HG03196 (cell line): ENCODE results near the gene INSYN1.

Experiments
- ATAC-seq: cut with Tn5 transposase; IDR thresholded peaks from one replicate; pipeline ENCODE4 v1.9.1; 2021; ENCODE audit not compliant: unreplicated experiment

The INSYN1 gene

DNA sequence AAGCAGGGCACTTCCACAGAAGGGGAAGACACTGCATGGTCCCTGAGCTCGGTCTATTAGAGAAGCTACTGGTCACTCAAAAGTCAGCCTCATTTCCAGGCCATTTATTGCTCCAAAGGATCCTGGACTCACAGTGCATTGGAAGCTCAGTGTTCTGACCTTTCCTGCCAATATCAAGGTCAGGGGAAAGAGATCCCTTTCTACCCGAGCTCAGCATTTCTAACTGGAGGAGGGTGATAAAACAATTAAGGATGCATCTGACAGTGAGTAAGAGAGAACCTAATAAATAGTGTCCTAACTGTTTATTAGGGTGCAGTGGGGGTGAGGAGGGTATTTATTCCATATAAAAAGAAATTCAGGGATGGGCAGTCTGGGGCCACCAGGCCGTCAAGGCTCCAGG is 26.8 kb upstream of the INSYN1 start:
- ATAC-seq: no peak

DNA sequence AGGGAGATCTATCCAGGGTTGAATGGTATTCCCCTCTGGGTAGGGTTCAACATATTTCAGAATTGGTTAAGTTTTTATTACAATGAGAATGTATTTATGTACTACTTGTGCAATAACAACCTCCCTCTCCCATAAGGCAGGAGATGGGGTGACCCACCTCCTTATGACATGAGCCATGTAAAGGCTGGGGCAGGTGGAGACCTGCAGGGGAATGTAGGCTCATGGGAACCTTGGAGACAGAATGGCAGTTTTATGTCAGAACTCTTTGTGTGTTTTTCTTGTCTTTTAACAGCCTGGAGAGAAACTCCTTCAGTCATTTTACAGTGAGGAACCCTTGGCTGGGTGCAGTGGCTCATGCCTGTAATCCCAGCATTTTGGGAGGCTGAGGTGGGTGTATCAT is 24.6 kb upstream of the INSYN1 start:
- ATAC-seq: no peak

DNA sequence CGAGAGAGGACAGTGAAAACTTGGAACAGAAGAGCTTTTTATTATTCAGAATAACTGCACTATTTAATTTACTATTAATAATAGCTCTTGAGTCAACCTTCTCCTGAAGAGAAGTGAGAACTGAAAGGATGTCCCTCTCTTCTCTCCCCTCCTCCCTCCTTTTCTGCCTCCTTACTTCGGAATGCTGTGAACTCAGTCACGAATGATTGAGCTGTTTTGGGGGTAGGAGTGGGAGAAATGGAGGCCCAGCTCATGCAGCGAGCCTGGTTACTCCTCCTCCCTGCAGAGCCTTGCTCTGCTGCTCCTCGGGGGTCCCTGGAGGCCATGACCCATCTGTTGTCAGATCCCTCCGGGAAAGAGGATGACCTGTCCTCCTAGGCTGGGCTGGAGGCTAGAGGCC is 20.3 kb upstream of the INSYN1 start:
- ATAC-seq: no peak

DNA sequence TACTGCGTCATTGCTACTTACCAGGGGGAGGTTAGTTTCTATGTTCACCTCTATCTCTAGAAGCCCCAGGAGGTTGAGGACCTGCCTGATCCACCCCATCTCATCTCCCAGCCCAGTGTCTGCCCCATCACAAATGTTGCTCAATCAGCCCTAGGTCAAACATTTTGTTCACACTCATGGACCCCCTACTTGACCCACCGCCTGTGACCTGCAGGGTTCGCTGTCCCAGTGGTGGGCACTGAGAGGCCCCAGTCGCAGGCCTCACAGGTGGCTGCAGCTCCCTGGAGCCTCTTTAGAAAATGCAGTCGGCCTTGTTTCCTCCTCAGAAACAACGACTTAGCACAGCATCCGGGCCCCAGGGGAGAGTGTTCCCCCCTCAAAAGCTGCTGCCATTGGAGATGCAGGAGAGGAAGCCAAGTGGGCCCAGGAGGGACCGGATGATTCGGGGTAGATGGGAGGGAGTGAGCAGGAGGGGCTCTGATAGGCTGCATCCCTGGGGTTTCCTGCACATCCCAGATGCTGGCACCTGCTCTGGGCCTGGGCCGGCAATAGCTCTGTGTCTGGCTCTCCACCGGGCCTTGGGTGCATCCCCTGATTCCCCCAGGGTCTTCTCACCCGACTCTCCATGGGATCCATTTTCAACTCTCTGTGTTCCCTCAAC is 18.4 kb upstream of the INSYN1 start:
- no peak for ATAC-seq

DNA sequence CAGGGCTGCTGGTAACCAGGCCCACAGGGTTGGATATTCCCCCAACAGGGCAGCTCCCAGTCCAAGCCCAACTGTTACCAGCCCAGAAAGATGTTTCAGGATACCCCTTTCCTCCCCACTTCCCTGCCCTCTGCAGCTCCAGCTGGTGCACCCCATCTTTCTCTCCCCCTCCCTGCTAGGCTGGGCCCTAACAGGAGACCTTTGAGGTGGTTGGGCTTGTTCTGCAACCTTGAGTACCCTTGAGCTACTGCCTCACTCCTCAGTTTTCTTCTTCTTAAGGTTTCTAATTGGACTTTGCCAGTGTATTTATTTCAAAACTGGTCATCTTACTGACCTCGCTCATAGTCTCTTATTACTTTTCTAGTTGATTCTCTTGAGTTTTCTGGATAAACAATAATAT is 16.9 kb upstream of the INSYN1 start:
- ATAC-seq: no peak

DNA sequence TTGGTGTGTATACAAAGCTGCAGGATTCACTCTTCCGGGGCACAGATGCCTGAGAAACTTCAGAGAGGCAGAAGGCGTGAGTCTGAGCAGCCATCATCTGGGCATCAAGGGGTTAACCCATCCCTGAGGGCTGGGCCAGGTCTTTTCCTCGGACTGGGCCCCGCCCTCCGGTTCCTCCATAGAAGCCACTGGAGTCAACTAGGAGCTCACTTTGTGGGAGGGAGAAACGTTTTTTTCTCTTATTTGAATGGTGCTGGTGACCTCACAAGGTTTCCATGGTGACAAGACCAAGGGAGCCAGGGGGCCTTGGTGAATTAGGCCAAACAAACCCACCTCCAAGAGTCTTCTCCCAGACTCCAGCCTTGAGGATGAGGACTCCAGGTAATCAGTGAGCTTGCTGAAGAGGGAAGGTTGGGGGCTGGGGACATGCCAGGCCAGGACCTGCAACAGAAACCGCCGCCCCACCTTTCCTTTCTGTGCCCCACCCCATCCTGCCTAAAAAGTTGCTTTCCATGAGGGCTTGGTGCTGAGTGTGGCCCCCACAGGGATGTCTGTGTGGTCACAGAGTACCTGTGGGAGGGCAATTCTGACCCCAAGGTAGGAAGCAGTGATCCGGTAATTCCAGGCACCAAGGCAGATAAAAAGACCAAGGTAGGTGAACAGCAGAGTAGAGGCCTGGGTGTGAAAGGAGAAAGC is 14.8 kb upstream of the INSYN1 start:
- ATAC-seq: no peak

DNA sequence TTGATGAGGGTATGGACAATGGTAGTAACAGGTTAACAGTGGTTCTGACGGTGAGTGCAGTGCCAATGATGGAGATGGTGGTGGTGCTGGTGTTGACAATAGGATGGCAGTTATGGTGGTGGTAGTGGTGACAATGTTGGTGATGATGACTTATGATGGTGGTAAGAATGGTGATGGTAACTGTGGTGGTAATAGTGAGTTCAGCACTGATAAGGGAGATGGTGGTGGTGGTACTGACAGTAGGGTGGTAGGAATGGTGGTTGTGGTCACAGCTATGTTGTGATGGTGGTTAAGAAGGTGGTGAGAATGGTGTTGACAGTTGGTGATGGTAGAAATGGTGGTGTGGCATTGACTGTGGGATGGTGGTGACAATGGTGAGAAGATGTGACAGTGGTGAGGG is 13.4 kb upstream of the INSYN1 start:
- no peak for ATAC-seq

DNA sequence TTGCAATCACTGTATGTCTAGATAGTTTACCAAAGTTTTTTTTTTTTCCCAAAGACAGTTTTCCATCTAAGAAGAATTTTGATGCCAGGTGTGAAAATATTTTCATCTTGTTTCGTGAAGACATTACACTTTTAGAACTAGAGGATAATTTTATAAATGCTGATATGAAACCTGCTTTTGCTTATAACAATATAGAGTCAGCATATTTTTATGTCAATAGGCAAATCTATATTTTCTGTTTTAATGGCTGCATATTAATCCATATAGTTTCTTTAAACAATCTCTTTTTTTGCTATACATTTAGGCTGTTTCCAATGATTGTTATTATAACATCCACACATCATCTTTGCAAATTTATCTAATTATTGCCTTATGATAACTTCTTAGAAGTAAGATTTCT is 12.6 kb upstream of the INSYN1 start:
- no peak for ATAC-seq

DNA sequence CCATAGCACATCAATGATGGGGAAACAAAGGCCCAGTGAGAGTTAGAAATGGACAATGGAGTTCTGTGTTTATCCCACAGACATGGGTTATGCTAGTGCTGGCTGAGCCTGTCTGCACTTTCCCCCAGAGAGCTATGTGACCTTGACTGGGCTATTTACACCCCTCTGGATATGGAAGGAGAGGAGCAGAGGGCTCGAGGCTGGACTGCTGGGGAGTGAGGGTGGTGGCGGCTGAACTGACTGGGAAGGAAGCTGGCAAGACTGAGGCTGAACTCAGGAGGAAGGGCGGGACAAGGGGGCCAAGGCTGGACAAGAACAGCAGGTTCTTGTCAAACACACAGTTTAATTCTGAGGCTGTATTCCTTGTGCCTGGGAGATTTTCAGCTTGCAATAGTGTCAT is 10.8 kb upstream of the INSYN1 start:
- no peak for ATAC-seq

DNA sequence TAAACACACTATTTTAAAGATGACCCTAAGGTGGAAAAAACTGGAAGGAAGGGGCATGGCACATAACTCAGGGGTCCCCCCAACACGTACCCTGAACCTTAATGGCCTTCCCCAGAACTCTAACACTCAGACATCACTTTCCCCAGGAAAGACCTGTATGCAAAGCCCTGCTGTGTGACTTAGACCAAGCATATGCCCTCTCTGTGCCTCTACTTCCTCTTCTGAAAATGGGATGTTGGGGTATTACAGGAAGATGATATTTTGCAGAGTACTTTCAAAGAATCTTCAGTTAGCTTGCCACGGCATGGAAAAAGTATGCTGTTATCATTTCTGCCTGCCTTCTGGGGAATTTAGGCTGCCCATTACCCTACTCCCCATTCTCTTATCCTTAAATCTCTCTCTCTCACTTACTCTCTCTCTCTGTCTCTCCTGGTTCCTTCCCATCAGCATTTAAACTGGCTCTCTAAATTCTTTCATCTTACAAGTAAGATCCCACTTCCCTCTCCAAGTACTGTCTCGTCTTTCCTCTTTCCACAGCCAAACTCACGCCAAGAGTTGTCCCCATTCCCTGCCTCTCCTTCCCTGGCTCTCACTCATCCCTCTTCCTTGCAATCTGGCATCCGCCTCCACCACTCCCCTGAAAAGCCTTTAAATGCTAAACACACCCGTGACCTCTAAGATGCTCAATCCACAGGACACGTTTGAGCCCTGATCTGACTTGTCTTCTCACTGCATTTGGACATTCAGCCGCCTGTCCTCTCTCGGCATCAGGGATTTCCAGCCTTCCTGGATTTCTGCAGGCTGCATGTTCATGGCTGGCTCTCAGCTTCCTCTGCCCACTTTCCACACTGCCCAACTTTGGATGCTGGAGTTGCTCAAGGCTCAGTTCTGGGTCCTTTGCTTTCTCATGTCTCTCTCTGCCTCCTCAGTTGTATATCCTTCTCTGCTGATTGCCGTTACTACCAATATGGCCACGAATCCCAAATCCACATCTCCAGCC is 7.5 kb upstream of the INSYN1 start:
- ATAC-seq: no peak

DNA sequence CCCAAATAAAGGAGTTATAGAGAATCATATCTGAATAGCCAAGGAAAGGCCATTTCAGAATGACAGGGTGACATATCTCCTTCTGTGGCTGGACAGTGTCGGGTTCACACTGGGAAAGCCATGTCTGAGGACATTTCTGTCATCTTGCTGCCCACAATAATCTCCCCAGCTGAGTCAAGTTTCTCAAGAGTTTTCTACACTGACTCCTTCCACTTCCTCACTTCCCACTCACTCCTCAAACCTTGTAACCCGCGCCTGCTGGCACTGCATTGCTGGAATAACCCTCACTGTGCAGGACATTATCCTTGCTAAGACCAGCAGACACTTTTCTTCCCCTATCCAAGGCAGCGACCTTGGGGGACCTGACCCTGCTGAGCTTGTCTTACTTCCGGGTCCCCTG is 5.3 kb upstream of the INSYN1 start:
- no peak for ATAC-seq

DNA sequence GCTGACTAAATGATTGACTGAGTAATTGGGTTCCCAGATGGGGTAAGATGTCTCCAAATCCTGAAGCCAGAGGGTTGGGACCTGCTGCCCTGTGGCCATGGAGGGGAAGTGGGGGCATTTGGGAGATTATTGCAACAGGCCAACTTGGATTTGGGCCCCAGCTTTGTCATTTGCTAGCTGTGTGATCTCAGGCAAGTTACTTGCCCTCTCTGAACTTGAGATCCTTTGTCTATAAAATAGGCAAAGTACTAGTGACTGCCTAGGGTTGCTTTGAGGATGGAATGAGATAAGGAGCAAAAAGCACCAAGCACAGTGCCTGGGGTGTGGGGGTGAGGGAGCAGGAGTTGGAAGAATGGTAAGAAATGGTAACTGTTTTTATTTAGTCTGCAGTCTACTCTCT is 4.4 kb upstream of the INSYN1 start:
- ATAC-seq: no peak

DNA sequence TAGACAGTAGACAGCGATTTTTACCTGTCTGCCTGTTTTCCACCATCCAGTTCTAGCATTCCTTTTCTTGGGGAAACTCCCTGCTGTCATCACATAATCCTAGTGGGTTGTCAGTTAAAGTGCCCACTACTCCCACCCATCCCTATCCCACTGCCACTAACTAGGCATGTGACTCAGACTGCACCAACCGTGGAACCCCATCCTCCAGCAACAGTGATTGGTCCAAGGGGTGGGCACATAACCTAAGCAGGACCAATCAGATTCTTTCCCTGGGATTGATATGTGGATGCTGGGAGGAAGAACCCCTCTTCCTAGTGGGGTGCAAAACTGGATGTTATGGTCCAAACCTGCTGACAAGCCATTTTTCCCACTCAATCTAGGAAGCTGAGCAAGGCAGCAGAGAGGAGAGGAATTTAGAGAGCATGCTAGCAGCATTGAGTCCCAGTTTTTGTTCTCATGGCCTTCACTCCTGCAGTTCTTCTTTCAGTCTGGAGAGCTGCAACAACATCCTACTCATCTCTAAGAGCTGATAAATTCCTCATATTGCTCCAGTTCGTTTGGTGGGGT is 3.9 kb upstream of the INSYN1 start:
- ATAC-seq: no peak

DNA sequence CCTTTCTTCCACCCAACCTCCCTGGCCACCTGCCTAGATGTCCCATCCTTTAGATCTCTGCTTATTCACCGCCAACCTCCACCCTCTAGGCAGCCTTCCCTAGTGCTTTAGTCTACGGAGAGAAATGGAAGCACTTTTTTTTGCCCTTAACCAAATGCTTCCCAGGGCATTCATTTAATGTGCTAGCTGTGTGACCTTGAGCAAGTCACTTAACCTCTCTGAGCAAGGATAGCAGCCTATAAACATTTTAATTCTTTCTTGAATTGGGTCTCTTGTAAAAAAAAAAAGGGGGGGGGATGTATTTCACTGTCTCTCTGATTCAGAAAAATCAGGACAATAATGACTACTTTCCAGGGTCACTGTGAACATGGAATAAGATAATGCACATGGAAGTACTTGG is 3.2 kb upstream of the INSYN1 start:
- no peak for ATAC-seq

DNA sequence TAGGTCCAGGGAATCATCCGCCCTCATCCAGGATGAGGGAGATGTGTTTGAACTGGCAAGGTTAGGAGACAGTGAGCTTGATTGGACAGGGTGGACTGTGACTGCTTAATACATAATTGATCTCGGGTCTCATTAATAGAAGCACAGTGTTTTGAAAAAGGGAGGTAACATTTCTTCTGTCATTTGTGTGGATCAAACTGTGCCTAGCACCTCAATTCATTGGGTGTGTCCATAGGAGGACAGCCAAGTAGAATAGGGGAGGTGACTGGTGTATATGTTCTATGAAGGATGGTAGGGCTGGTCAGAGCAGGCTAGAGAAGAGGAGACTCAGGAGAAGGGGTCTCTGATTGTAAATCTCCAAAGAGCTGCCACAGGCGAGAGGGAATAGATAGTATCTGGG is 2.8 kb upstream of the INSYN1 start:
- no peak for ATAC-seq

DNA sequence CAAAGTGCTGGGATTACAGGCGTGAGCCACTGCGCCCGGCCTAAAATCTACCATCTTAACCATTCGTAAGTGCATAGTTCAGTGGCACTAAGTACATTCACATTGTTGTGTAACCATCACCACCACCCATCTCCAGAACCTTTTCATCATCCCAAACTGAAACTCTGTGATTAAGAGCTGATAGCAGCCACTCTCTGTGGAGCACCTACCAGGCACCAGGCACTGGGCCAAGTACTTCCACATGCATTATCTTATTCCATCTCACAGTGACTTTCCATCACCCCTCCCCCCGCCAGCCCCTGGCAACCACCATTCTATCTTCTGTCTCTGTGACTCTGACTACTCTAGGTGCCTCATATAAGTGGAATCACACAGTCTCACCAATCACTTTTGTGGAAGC is 2.3 kb upstream of the INSYN1 start:
- no peak for ATAC-seq

DNA sequence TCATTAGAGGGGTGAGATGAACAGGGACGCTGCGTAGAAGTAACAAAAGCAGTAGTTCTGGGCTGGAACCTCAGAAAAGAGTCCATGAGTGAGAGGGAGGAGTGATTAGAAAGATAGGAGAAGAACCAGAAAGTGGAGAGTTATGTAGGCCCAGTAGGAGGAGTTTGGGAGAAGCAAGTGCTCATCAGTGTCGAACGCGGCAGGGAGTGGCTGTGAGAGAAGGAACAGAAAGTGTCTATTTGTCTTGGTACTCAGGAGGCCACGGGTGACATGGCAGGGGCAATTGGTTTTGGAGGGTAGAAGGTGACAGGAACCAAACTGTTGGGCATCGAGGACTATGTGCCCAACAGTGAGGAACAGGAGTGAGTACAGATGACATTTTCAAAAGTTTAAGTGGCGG is 1.3 kb upstream of the INSYN1 start:
- ATAC-seq: no peak

DNA sequence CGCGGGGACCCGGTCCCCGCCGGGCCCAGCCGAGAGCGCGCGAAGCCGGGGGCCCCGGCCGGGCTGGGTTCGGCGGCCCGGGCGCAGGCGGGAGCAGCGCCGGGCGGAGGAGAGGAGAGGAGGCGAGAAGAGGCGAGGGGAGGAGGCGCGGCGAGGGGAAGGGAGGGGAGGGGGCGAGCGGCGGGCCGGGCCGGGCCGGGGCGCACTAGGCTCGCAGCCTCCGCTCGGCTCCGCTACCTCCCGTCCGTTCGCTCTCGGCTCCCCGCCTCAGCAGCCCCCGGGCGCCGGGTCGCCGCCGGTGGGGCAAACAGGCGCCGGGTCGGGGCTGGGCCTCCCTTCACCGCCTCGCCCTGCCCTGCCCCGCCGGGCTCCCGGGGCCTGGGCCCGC is 351 bp downstream of the INSYN1 start:
- no peak for ATAC-seq

DNA sequence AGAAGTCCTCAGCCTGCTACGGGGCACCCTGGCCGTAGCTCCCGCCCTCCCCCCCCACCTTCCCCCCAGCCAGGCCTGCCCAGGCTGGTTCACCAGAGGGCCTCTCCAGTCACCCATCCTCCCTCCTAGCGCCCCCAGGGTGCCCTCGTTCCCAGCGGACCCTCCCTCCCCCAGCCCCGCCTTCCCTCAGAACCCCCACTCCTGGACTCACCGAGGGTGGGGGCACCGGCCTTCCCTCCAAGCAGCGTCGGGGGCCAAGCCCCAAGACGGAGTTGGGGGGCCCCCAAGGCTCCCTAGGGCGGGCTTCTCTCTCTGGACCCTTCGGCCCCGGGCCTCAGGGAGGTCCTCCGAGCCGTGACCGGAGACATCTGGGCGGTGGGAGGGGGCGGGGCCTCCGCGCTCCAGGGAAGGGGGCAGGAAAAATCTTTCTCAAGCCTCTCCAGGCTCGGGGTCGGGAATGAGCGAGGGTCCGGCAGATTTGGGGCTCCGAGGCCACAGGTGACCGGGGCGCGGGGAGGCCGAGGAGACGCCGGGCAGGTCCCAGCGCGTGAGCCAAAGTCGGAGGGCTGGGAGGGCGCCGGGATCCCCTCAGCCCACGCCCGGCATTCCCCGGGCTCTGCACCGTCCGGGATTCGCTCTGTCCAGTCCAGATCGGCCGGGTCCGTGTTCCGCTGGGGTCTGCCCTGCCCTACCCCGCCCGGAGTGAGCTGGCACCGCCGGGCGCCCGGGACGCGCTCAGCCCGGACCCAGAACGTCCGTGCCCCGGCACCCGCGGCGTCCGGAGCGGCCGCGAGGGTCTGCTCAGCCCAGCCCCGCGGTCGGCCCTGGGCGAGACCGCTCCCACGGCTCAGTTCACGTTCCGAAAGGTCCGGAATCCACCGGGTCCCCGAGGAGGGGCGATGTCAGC is 999 bp downstream of the INSYN1 start:
- ATAC-seq: no peak

DNA sequence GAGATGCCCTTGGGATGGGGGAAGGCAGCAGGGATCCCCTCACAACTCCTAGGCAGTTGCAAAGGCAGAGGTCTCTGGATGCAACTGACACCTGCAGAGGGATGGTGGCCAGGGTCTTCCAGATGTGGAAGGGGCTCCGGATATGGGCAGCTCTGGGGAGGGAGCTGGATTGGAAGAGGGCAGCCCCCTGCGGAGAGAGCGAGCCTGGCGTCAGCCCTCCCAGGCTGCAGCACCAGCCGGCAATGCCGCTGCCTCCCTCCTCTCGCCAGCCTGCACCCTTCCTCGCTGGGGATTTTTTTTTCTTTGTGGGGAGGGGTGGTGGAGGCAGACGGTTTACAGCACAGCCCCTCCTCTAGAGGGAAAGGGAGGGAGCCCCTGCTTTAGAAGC is 1.6 kb downstream of the INSYN1 start:
- no peak for ATAC-seq

DNA sequence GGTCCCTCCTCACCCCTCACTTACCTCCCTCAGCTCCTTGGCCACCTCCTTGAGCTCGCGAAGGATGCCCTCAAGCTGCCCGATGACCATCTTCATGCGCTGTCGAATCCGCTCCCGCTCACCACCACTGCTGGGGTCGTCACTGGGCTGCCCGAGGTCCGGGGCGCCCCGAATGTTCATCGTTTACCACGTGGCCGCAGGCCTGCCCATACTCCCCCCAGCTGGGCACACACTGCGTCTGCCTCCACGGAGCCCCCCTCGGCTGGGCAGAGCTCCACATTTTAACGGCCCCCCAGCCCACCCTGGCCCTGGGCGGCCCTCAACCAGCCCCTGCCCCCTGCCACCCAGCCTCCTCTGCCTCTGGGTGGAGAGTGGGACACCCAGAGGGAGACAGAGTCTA is 2.2 kb downstream of the INSYN1 start:
- no peak for ATAC-seq
